WTC11 (cell line): Measurements from ENCODE around the gene HIC1. TPM values are rescaled to one million over a fixed set of nuclear protein-coding genes. Genes with fewer than 3 reads are reported as not detected.
A peak's percentile ranks its signal among the peaks of the same experiment; 100 is the strongest.

Experiments
- ATAC-seq: fragments of 200-7000 bp; cut with Tn5 transposase; 2 replicates; pipeline ENCODE4 v1.10.0; 2021; ENCODE audit warnings: mild to moderate bottlenecking, moderate library complexity
- CTCF ChIA-PET: fragments of 300-600 bp; sonication (Branson Sonifier 250); formaldehyde crosslinking; loops from one replicate; lab custom pipeline; 2021; ENCODE audit warnings: antibody characterized with exemption; lab: Charles Lee
- POLR2A ChIA-PET: fragments of 350-600 bp; sonication (Branson Sonifier 250); formaldehyde crosslinking; loops from one replicate; lab custom pipeline; 2021; ENCODE audit warnings: antibody characterized with exemption; lab: Charles Lee
- DNase-seq: peaks from one replicate; pipeline ENCODE4 v3.0.0; 2021; ENCODE audit warnings: low spot score
- H3K27ac Mint-ChIP-seq: 2 replicates; pipeline ENCODE4 v1.8.0; 2021; ENCODE audit warnings: mixed read lengths
- H3K27me3 Mint-ChIP-seq: 2 replicates; pipeline ENCODE4 v1.8.0; 2021; ENCODE audit warnings: low read depth, mild to moderate bottlenecking, moderate library complexity, mixed read lengths
- H3K36me3 Mint-ChIP-seq: 2 replicates; pipeline ENCODE4 v1.8.0; 2021; ENCODE audit warnings: mixed read lengths
- H3K4me1 Mint-ChIP-seq: 2 replicates; pipeline ENCODE4 v1.8.0; 2022; ENCODE audit warnings: mixed read lengths
- H3K4me3 Mint-ChIP-seq: 2 replicates; pipeline ENCODE4 v1.8.0; 2021; ENCODE audit warnings: mild to moderate bottlenecking, moderate library complexity, mixed read lengths
- H3K9me3 Mint-ChIP-seq: 2 replicates; pipeline ENCODE4 v1.8.0; 2021; ENCODE audit warnings: mixed read lengths
- IRF2 ChIP-seq: sonication (generic); formaldehyde crosslinking; IDR thresholded peaks from 2 replicates; pipeline ENCODE4 v1.8.0; 2022; ENCODE audit warnings: low read depth, missing genetic modification reagents, borderline replicate concordance
- JAZF1 ChIP-seq: fragments of 250-450 bp; sonication (Bioruptor Pico); IDR thresholded peaks from 2 replicates; pipeline ENCODE4 v1.9.0; 2021; ENCODE audit warnings: moderate library complexity, mild to moderate bottlenecking, inconsistent platforms
- KAT7 ChIP-seq: sonication (generic); formaldehyde crosslinking; IDR thresholded peaks from 2 replicates; pipeline ENCODE4 v1.8.1; 2023; ENCODE audit warnings: missing genetic modification reagents, mild to moderate bottlenecking, borderline replicate concordance
- NR3C1 ChIP-seq: sonication (generic); formaldehyde crosslinking; conservative IDR thresholded peaks from 2 replicates; pipeline ENCODE4 v1.8.1; 2023; ENCODE audit warnings: low read depth, mild to moderate bottlenecking, missing genetic modification reagents
- RELA ChIP-seq: sonication (generic); formaldehyde crosslinking; IDR thresholded peaks from 2 replicates; pipeline ENCODE4 v1.8.1; 2022; ENCODE audit warnings: missing genetic modification reagents, mild to moderate bottlenecking, borderline replicate concordance
- RORB ChIP-seq: fragments of 250-450 bp; sonication (Bioruptor Pico); IDR thresholded peaks from 2 replicates; pipeline ENCODE4 v1.9.0; 2021; ENCODE audit warnings: mild to moderate bottlenecking
- TEAD1 ChIP-seq: sonication (generic); formaldehyde crosslinking; IDR thresholded peaks from 2 replicates; pipeline ENCODE4 v1.8.0; 2022; ENCODE audit warnings: mild to moderate bottlenecking, missing genetic modification reagents
- ZNF317 ChIP-seq: sonication (generic); formaldehyde crosslinking; IDR thresholded peaks from 2 replicates; pipeline ENCODE4 v1.8.1; 2023; ENCODE audit warnings: low read depth, mild to moderate bottlenecking, moderate library complexity, missing genetic modification reagents, borderline replicate concordance
- ZNF396 ChIP-seq: fragments of 250-450 bp; sonication (Bioruptor Pico); IDR thresholded peaks from 2 replicates; pipeline ENCODE4 v1.8.0; 2021; ENCODE audit warnings: mild to moderate bottlenecking, moderate library complexity, borderline replicate concordance
- total RNA-seq: library from RNA; stranded (reverse); gene quantifications from 3 replicates; pipeline ENCODE4 v1.2.3, GENCODE V29; 2021
- TF ChIP-seq, protein P1 (sequence below): sonication (generic); formaldehyde crosslinking; IDR thresholded peaks from 2 replicates; pipeline ENCODE4 v1.8.1; 2022; ENCODE audit warnings: low read depth, missing genetic modification reagents, borderline replicate concordance
- TF ChIP-seq, protein P2 (sequence below): sonication (generic); formaldehyde crosslinking; IDR thresholded peaks from 2 replicates; pipeline ENCODE4 v1.8.0; 2022; ENCODE audit warnings: mild to moderate bottlenecking, missing genetic modification reagents
- TF ChIP-seq, protein P3 (sequence below): fragments of 250-450 bp; sonication (Bioruptor Pico); IDR thresholded peaks from 2 replicates; pipeline ENCODE4 v1.9.0; 2021; ENCODE audit warnings: moderate library complexity, mild to moderate bottlenecking, inconsistent platforms, borderline replicate concordance
- TF ChIP-seq, protein P4 (sequence below): sonication (generic); formaldehyde crosslinking; IDR thresholded peaks from 2 replicates; pipeline ENCODE4 v1.8.0; 2022; ENCODE audit warnings: missing genetic modification reagents
- TF ChIP-seq, protein P5 (sequence below): sonication (generic); formaldehyde crosslinking; IDR thresholded peaks from 2 replicates; pipeline ENCODE4 v1.8.1; 2023; ENCODE audit warnings: mild to moderate bottlenecking, missing genetic modification reagents, borderline replicate concordance

HIC1 gene
- total RNA-seq, 1 experiment from 2014 or later = 0.37 TPM

DNA sequence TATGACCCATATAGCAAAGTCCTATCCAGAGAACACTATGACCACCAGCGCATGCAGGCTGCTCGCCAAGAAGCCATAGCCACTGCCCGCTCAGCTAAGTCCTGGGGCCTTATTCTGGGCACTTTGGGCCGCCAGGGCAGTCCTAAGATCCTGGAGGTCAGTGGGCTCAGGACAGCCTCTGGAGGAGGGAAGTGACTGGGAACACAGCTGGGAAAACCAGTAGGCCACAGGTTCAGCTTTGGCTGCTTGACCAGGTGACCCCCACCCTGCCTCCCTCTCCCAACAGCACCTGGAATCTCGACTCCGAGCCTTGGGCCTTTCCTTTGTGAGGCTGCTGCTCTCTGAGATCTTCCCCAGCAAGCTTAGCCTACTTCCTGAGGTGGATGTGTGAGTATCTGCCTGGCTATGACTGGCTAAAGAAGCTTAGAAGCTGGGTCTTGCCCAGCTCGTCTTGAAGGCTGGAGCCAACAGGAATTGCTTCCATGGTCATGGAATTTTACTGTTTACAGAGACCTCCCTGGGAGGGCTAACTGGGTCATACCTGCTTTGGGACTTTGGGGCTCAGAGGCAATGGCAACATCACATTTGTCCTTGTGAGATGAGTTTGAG is 14.6 kb upstream of the HIC1 start (continued):
- TF ChIP-seq ZNF396 (no peak), RORB (CRISPR knock-in tag) (no peak), ZNF317 (CRISPR knock-in tag) (no peak), JAZF1 (no peak)
- TF ChIP-seq, protein P1, sequence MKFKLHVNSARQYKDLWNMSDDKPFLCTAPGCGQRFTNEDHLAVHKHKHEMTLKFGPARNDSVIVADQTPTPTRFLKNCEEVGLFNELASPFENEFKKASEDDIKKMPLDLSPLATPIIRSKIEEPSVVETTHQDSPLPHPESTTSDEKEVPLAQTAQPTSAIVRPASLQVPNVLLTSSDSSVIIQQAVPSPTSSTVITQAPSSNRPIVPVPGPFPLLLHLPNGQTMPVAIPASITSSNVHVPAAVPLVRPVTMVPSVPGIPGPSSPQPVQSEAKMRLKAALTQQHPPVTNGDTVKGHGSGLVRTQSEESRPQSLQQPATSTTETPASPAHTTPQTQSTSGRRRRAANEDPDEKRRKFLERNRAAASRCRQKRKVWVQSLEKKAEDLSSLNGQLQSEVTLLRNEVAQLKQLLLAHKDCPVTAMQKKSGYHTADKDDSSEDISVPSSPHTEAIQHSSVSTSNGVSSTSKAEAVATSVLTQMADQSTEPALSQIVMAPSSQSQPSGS (CRISPR knock-in tag) = no peak
- TF ChIP-seq, protein P2, sequence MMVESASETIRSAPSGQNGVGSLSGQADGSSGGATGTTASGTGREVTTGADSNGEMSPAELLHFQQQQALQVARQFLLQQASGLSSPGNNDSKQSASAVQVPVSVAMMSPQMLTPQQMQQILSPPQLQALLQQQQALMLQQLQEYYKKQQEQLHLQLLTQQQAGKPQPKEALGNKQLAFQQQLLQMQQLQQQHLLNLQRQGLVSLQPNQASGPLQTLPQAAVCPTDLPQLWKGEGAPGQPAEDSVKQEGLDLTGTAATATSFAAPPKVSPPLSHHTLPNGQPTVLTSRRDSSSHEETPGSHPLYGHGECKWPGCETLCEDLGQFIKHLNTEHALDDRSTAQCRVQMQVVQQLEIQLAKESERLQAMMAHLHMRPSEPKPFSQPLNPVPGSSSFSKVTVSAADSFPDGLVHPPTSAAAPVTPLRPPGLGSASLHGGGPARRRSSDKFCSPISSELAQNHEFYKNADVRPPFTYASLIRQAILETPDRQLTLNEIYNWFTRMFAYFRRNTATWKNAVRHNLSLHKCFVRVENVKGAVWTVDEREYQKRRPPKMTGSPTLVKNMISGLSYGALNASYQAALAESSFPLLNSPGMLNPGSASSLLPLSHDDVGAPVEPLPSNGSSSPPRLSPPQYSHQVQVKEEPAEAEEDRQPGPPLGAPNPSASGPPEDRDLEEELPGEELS (CRISPR knock-in tag) = no peak

DNA sequence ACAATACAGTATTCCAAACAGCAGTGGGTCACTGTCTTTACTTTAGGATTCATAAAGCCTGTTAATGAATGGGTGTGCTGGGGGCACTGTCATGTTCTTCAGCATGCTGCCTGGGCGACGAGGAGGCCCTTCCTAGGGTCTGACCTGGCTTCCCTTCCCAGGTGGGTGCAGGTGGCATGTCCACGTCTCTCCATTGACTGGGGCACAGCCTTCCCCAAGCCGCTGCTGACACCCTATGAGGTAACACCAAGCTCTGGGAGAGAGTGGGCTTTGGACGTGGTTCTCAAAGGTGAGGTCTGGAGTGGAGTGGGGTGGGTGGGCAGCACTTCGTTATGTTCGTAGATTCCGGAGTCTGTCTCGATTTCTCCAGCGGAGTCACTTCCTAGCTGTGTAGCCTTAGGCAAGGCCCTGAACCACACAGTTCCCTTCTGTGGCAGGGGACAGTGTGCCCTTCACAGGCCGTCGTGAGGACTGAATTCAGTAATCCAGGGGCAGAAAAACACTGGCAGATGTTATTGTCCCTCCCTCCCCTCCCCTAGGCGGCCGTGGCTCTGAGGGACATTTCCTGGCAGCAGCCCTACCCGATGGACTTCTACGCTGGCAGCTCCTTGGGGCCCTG is 13.9 kb upstream of the HIC1 start:
- ChIA-PET CTCF (interaction anchor here (0.6 to 2.3 kb wide), 8 partner anchors 12 to 204 kb away, joined by 3 to 8 read pairs (median 4); no protein-coding TSS in a partner anchor), POLR2A (no interaction called here)
- TF ChIP-seq TEAD1 (CRISPR knock-in tag) (no peak), NR3C1 (CRISPR knock-in tag) (no peak), IRF2 (CRISPR knock-in tag) (no peak), KAT7 (CRISPR knock-in tag) (no peak)
- TF ChIP-seq, protein P3, sequence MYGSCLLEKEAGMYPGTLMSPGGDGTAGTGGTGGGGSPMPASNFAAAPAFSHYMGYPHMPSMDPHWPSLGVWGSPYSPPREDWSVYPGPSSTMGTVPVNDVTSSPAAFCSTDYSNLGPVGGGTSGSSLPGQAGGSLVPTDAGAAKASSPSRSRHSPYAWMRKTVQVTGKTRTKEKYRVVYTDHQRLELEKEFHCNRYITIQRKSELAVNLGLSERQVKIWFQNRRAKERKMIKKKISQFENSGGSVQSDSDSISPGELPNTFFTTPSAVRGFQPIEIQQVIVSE (CRISPR knock-in tag) = no peak
- TF ChIP-seq, protein P4, sequence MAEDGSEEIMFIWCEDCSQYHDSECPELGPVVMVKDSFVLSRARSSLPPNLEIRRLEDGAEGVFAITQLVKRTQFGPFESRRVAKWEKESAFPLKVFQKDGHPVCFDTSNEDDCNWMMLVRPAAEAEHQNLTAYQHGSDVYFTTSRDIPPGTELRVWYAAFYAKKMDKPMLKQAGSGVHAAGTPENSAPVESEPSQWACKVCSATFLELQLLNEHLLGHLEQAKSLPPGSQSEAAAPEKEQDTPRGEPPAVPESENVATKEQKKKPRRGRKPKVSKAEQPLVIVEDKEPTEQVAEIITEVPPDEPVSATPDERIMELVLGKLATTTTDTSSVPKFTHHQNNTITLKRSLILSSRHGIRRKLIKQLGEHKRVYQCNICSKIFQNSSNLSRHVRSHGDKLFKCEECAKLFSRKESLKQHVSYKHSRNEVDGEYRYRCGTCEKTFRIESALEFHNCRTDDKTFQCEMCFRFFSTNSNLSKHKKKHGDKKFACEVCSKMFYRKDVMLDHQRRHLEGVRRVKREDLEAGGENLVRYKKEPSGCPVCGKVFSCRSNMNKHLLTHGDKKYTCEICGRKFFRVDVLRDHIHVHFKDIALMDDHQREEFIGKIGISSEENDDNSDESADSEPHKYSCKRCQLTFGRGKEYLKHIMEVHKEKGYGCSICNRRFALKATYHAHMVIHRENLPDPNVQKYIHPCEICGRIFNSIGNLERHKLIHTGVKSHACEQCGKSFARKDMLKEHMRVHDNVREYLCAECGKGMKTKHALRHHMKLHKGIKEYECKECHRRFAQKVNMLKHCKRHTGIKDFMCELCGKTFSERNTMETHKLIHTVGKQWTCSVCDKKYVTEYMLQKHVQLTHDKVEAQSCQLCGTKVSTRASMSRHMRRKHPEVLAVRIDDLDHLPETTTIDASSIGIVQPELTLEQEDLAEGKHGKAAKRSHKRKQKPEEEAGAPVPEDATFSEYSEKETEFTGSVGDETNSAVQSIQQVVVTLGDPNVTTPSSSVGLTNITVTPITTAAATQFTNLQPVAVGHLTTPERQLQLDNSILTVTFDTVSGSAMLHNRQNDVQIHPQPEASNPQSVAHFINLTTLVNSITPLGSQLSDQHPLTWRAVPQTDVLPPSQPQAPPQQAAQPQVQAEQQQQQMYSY (CRISPR knock-in tag) = no peak
- ATAC-seq = no peak
- H3K27ac Mint-ChIP-seq = no peak overlapping the region
- peaks cover 9% of the 10 kb centered on the region for H3K27me3 Mint-ChIP-seq
- H3K4me1 Mint-ChIP-seq = peaks cover 4% of the 10 kb centered on the region
- H3K36me3 Mint-ChIP-seq = peaks cover 10% of the 10 kb centered on the region
- DNase-seq = no peak
- H3K4me3 Mint-ChIP-seq = peak overlapping the region; percentile 90
- H3K9me3 Mint-ChIP-seq = no peaks in the 10 kb centered on the region

DNA sequence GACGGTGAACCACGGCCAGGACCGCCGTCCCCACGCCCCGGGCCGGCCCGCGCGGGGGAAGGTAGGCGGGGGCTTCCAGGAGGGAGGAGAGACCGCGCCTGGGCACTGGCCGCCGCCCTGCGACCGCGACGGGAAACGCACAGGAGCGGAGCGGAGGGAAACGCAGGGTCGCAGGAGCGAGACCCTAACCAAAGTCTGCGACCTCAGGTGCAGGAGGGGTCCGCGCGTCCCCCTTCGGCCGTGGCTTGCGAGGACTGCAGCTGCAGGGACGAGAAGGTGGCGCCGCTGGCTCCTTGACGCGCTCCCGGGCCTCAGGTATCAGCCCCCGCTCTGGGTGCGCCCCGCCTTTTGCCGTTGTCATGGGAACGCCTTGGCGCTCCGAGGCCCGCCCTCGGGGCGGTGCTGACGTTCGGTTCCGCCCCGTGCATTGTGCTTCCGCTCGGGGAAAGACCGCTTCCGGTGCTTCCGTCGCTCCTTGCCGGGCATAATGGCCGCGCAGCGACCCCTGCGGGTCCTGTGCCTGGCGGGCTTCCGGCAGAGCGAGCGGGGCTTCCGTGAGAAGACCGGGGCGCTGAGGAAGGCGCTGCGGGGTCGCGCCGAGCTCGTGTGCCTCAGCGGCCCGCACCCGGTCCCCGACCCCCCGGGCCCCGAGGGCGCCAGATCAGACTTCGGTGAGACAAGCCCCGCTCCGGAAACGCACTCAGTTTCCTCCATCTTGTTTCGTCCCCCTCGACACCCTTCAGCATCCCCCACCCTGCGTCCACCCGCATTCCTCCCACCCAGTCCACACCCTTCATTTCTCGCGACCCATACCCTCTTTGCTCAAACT is 13.1 kb upstream of the HIC1 start, which contains the start of gene OVCA2:
TSS of gene OVCA2 (plus strand) at position 462 of the 829 bp plus-strand sequence. CDS start at position 488, 26 bp downstream.
- Mint-ChIP-seq H3K27ac (peak within 1 kb of the TSS; percentile 65), H3K27me3 (peaks cover 14% of the 10 kb centered on the region), H3K9me3 (no peaks in the 10 kb centered on the region), H3K4me1 (peaks cover 4% of the 10 kb centered on the region), H3K36me3 (peaks cover 10% of the 10 kb centered on the region), H3K4me3 (peak within 1 kb of the TSS; percentile 90)
- ChIA-PET CTCF (interaction anchor here (0.6 to 2.3 kb wide), 7 partner anchors 12 to 203 kb away, joined by 3 to 8 read pairs (median 4); partner anchors contain the start of gene RTN4RL1), POLR2A (interaction anchor here (1.0 kb wide), 1 partner anchor 133 kb away, joined by 3 read pairs; no protein-coding TSS in a partner anchor)
- ATAC-seq (peak; percentile 87), DNase-seq (peak; percentile 97)
- TF ChIP-seq, protein P5, sequence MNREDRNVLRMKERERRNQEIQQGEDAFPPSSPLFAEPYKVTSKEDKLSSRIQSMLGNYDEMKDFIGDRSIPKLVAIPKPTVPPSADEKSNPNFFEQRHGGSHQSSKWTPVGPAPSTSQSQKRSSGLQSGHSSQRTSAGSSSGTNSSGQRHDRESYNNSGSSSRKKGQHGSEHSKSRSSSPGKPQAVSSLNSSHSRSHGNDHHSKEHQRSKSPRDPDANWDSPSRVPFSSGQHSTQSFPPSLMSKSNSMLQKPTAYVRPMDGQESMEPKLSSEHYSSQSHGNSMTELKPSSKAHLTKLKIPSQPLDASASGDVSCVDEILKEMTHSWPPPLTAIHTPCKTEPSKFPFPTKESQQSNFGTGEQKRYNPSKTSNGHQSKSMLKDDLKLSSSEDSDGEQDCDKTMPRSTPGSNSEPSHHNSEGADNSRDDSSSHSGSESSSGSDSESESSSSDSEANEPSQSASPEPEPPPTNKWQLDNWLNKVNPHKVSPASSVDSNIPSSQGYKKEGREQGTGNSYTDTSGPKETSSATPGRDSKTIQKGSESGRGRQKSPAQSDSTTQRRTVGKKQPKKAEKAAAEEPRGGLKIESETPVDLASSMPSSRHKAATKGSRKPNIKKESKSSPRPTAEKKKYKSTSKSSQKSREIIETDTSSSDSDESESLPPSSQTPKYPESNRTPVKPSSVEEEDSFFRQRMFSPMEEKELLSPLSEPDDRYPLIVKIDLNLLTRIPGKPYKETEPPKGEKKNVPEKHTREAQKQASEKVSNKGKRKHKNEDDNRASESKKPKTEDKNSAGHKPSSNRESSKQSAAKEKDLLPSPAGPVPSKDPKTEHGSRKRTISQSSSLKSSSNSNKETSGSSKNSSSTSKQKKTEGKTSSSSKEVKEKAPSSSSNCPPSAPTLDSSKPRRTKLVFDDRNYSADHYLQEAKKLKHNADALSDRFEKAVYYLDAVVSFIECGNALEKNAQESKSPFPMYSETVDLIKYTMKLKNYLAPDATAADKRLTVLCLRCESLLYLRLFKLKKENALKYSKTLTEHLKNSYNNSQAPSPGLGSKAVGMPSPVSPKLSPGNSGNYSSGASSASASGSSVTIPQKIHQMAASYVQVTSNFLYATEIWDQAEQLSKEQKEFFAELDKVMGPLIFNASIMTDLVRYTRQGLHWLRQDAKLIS (CRISPR knock-in tag) = no peak
- TF ChIP-seq RELA (CRISPR knock-in tag) = no peak
